ENCODE data around the gene MACROD2.
A peak's percentile ranks its signal among the peaks of the same experiment; 100 is the strongest.

The MACROD2 gene

DNA sequence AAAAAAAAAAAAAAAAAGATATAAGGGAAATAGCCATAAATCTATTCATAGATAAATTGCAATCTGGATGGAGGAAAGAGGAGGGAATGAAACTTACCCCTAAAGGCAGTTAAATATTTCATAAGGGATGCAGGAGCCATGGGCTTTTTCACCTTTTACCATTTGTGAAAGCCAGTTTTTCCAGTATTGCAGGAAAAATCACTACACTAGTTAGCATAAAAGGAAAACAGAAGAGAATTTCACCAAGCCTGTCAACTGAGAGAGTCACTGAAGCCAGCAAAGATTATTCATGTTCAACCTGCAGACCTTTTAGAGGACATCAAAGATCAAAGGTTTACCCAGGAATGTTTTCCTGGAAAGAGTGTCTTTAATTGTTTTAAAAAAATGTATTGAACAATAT is 1608.2 kb downstream of the MACROD2 start:
- no peak overlapping the region for H3K27ac ChIP-seq
- no peak overlapping the region for H3K9ac ChIP-seq
- H3K27me3 ChIP-seq: no peaks in the 10 kb centered on the region
- no peak for TF ChIP-seq Cebpa-rat (IDR thresholded peaks at IDR 0.05)
- no peaks in the 10 kb centered on the region for H3K4me1 ChIP-seq
- H4K20me1 ChIP-seq: no peaks in the 10 kb centered on the region
- no peaks in the 10 kb centered on the region for H3K9me3 ChIP-seq (replicated peaks in 1 of 11)
- H3K36me3 ChIP-seq: no peaks in the 10 kb centered on the region
- H3K4me2 ChIP-seq: no peak overlapping the region
- no peak overlapping the region for H3K4me3 ChIP-seq

DNA sequence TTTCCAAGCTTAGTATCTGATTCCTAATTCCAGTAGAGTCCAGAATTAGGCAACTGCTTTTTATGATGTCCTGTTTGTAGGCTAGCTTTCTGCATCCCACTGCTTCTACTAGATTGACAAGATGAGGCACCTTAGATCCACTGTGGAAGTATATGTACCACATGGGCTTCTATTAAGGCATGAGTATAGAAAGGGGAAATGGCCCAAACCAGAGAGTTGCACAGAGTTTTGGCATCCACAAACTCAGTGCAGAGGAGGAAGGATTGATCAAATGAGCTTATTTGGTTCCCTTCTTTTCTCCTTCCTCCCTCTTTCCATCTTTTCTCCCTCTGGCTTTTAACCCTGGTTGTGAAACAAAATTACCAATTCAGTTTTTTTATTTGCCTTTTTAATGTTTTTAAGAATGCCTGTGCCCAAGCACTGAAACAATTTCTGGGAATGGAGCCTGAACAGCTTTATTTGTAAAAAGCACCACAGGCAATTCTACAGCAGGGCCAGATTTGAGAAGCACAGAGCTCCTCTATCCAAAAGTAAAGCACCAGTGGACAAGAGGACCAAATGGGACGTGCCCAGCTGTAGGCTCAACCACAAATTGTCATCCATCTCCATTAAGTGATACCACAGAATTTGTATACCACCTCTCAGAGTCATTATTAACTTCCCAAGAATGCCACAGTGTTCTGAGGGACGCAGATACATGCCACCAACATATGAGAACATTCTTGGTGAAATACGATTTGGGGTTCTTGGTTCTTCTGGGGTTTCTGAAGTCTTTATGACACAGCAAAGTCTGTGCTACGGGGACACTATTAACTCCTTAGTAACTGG is 1608.9 kb downstream of the MACROD2 start:
- no peak overlapping the region for H3K4me3 ChIP-seq

DNA sequence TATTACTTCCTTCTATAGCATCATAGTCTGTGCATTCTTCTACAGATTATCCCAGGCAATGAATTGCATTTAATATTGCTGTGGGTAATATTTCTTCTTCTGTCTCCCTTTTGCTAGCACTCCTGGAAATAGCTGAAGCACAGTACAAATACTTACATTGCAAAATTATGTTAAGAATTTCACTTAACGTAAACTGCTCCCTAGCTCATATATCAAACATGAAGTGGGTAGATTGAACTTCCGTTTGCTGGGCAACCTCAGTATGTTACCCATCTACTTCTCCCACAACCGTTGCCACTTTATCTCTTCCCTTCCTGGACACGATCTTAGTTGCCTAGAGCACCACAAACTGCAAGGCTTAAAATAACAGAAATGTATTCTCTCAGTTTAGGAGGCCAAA is 1614.6 kb downstream of the MACROD2 start:
- no peaks in the 10 kb centered on the region for H4K20me1 ChIP-seq
- H3K4me3 ChIP-seq: no peak overlapping the region
- no peak overlapping the region for H3K27ac ChIP-seq
- H3K9me3 ChIP-seq (replicated peaks in 1 of 11): no peaks in the 10 kb centered on the region
- H3K4me2 ChIP-seq: peak overlapping the region; percentile 7 to 48 (median 38); a peak in 19 of 22 replicates
- H3K36me3 ChIP-seq: no peaks in the 10 kb centered on the region
- no peak overlapping the region for H3K9ac ChIP-seq
- no peak for TF ChIP-seq Cebpa-rat (IDR thresholded peaks at IDR 0.05)
- H3K27me3 ChIP-seq: no peaks in the 10 kb centered on the region
- H3K4me1 ChIP-seq: peaks cover 4 to 14% (median 11%) of the 10 kb centered on the region in 10 experiments; a peak in 17 of 20 replicates

More for the DNA sequence above, 1608.9 kb downstream of the MACROD2 start:
- Histone ChIP-seq H3K27me3 (no peaks in the 10 kb centered on the region), H3K27ac (no peak overlapping the region), H3K9ac (no peak overlapping the region), H4K20me1 (no peaks in the 10 kb centered on the region), H3K9me3 (replicated peaks in 1 of 11) (no peaks in the 10 kb centered on the region), H3K4me2 (no peak overlapping the region), H3K4me1 (no peaks in the 10 kb centered on the region), H3K36me3 (no peaks in the 10 kb centered on the region)
- no peak for TF ChIP-seq Cebpa-rat (IDR thresholded peaks at IDR 0.05)

GRCh38 chr20:15610787-15611186 is 1615.5 kb downstream of the MACROD2 start:
- no peak overlapping the region for H3K4me3 ChIP-seq
- H4K20me1 ChIP-seq: no peaks in the 10 kb centered on the region
- no peak overlapping the region for H3K9ac ChIP-seq
- no peaks in the 10 kb centered on the region for H3K27me3 ChIP-seq
- no peak overlapping the region for H3K27ac ChIP-seq
- TF ChIP-seq Cebpa-rat (IDR thresholded peaks at IDR 0.05): no peak
- H3K4me1 ChIP-seq: peaks cover 4 to 14% (median 11%) of the 10 kb centered on the region in 10 experiments; a peak in 17 of 20 replicates
- no peaks in the 10 kb centered on the region for H3K9me3 ChIP-seq (replicated peaks in 1 of 11)
- H3K36me3 ChIP-seq: no peaks in the 10 kb centered on the region
- peak overlapping the region in 1 of 11 experiments; percentile 16; a peak in 3 of 22 replicates for H3K4me2 ChIP-seq

DNA sequence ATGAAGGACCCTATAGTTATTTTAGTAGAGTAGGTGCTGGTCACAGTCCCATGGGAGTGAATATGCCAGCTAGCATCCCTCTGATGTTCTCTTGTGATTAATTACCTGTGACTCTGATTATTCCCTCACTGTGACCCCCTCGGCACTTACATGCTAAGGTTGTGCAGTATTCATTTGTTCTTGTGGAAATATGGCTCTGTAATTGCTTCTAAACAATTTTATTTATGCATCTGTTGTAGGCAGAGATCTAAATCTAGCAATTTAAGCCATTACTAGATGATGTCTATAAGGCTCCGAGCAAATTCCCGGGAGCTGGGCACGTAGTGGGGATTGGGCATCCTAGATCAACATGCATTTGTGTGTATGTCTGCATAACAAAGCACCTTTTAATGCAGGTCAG is 1616.2 kb downstream of the MACROD2 start:
- Histone ChIP-seq H3K27me3 (no peaks in the 10 kb centered on the region), H3K4me1 (peaks cover 4 to 14% (median 11%) of the 10 kb centered on the region in 10 experiments; a peak in 17 of 20 replicates), H4K20me1 (no peaks in the 10 kb centered on the region), H3K4me2 (no peak overlapping the region), H3K36me3 (no peaks in the 10 kb centered on the region), H3K9me3 (replicated peaks in 1 of 11) (no peaks in the 10 kb centered on the region), H3K9ac (no peak overlapping the region), H3K27ac (no peak overlapping the region), H3K4me3 (no peak overlapping the region)
- no peak for TF ChIP-seq Cebpa-rat (IDR thresholded peaks at IDR 0.05)

GRCh38 chr20:15612198-15612597 is 1616.9 kb downstream of the MACROD2 start:
- Histone ChIP-seq H3K4me1 (peaks cover 4 to 14% (median 11%) of the 10 kb centered on the region in 10 experiments; a peak in 17 of 20 replicates), H3K4me3 (no peak overlapping the region), H4K20me1 (no peaks in the 10 kb centered on the region), H3K36me3 (no peaks in the 10 kb centered on the region), H3K9me3 (replicated peaks in 1 of 11) (no peaks in the 10 kb centered on the region), H3K27ac (no peak overlapping the region), H3K9ac (no peak overlapping the region), H3K27me3 (no peaks in the 10 kb centered on the region), H3K4me2 (no peak overlapping the region)
- no peak for TF ChIP-seq Cebpa-rat (IDR thresholded peaks at IDR 0.05)

- H3K9ac ChIP-seq: no peak overlapping the region
- H4K20me1 ChIP-seq: no peaks in the 10 kb centered on the region
- no peak overlapping the region for H3K4me3 ChIP-seq
- no peaks in the 10 kb centered on the region for H3K27me3 ChIP-seq
- H3K4me2 ChIP-seq: no peak overlapping the region
- H3K4me1 ChIP-seq: peaks cover 4 to 14% (median 11%) of the 10 kb centered on the region in 10 experiments; a peak in 17 of 20 replicates
- H3K36me3 ChIP-seq: no peaks in the 10 kb centered on the region
- H3K9me3 ChIP-seq (replicated peaks in 1 of 11): no peaks in the 10 kb centered on the region
- no peak for TF ChIP-seq Cebpa-rat (IDR thresholded peaks at IDR 0.05)
- no peak overlapping the region for H3K27ac ChIP-seq
Measured at GRCh38 chr20:15612769-15613168, 1617.5 kb downstream of the MACROD2 start.

GRCh38 chr20:15613530-15613929 is 1618.2 kb downstream of the MACROD2 start:
- Histone ChIP-seq H3K4me3 (no peak overlapping the region), H3K9ac (no peak overlapping the region), H3K27me3 (no peaks in the 10 kb centered on the region), H3K9me3 (replicated peaks in 1 of 11) (no peaks in the 10 kb centered on the region), H3K4me2 (no peak overlapping the region), H3K27ac (no peak overlapping the region), H3K4me1 (peaks cover 4 to 14% (median 11%) of the 10 kb centered on the region in 10 experiments; a peak in 17 of 20 replicates), H4K20me1 (no peaks in the 10 kb centered on the region), H3K36me3 (no peaks in the 10 kb centered on the region)
- TF ChIP-seq Cebpa-rat (IDR thresholded peaks at IDR 0.05): no peak

GRCh38 chr20:15616626-15617025 is 1621.3 kb downstream of the MACROD2 start:
- no peak for TF ChIP-seq Cebpa-rat (IDR thresholded peaks at IDR 0.05)
- Histone ChIP-seq H3K4me3 (no peak overlapping the region), H3K4me2 (no peak overlapping the region), H3K36me3 (no peaks in the 10 kb centered on the region), H3K4me1 (no peaks in the 10 kb centered on the region), H3K9me3 (replicated peaks in 1 of 11) (no peaks in the 10 kb centered on the region), H4K20me1 (no peaks in the 10 kb centered on the region), H3K27ac (no peak overlapping the region), H3K27me3 (no peaks in the 10 kb centered on the region), H3K9ac (no peak overlapping the region)

GRCh38 chr20:15618110-15618509 is 1622.8 kb downstream of the MACROD2 start:
- Histone ChIP-seq H3K9ac (no peak overlapping the region), H3K27ac (no peak overlapping the region), H3K27me3 (no peaks in the 10 kb centered on the region), H3K4me1 (no peaks in the 10 kb centered on the region), H4K20me1 (no peaks in the 10 kb centered on the region), H3K36me3 (no peaks in the 10 kb centered on the region), H3K4me3 (no peak overlapping the region), H3K9me3 (replicated peaks in 1 of 11) (no peaks in the 10 kb centered on the region), H3K4me2 (no peak overlapping the region)
- TF ChIP-seq Cebpa-rat (IDR thresholded peaks at IDR 0.05): no peak

Data from BLaER1 treated with 17β-estradiol and CSF1 and Interleukin-3, amounts not matched to agents 10 nM and 100 nM (cell line).